Lung (tissue), 12 donors: ENCODE results near the gene CFAP157. TPM values are rescaled to one million over a fixed set of nuclear protein-coding genes. Genes with fewer than 3 reads are reported as not detected.

Source experiments
- ATAC-seq: fragments of 200-7000 bp; cut with Tn5 transposase; one replicate; pipeline ENCODE4 v1.9.1; 2020; ENCODE audit warnings: moderate number of reproducible peaks; ENCODE audit not compliant: insufficient read depth, low FRiP score
- DNase-seq, 3 donors: peaks; one replicate each; pipeline ENCODE4 v3.0.0-alpha.2; 2013 to 2017
- H3K27ac ChIP-seq, 2 donors: one replicate each; pipeline ENCODE4 v1.5.1; 2013; ENCODE audit warnings: mild to moderate bottlenecking in 2 of 2, moderate library complexity in 2 of 2, control low read depth in 1 of 2, inconsistent platforms in 1 of 2, low read depth in 1 of 2, low read length in 1 of 2
- H3K27me3 ChIP-seq, 3 donors: one replicate each; pipeline ENCODE4 v1.5.1; 2013; ENCODE audit warnings: low read length in 2 of 3; ENCODE audit not compliant: control insufficient read depth in 3 of 3, insufficient read depth in 3 of 3
- H3K36me3 ChIP-seq, 4 donors: one replicate each; pipeline ENCODE4 v1.5.1; 2013; ENCODE audit warnings: low read length in 4 of 4, mild to moderate bottlenecking in 1 of 4, moderate library complexity in 1 of 4; ENCODE audit not compliant: control insufficient read depth in 4 of 4, insufficient read depth in 4 of 4
- H3K4me1 ChIP-seq, 5 donors: one replicate each; pipeline ENCODE4 v1.5.1; 2013; ENCODE audit warnings: low read length in 5 of 5, mild to moderate bottlenecking in 2 of 5, moderate library complexity in 1 of 5; ENCODE audit not compliant: control insufficient read depth in 5 of 5, insufficient read depth in 5 of 5
- H3K4me3 ChIP-seq: one replicate; pipeline ENCODE4 v1.5.1; 2013; ENCODE audit warnings: mild to moderate bottlenecking, control low read depth, moderate library complexity
- H3K9ac ChIP-seq, 2 donors: one replicate each; pipeline ENCODE4 v1.5.1; 2013; ENCODE audit warnings: low read length in 2 of 2, control low read depth in 1 of 2; ENCODE audit not compliant: insufficient read depth in 1 of 2
- H3K9me3 ChIP-seq, 4 donors: one replicate each; pipeline ENCODE4 v1.5.1; 2013; ENCODE audit warnings: low read length in 3 of 4, mild to moderate bottlenecking in 1 of 4, moderate library complexity in 1 of 4; ENCODE audit not compliant: control insufficient read depth in 4 of 4, insufficient read depth in 3 of 4
- WGBS, 2 donors: extraction: QIAGEN DNeasy Blood & Tissue Kit; methylation state at CpG; one replicate each; pipeline ENCODE4 v1.1.7; 2013; 5-methylcytosine and 5-hydroxymethylcytosine counted together
- polyA plus RNA-seq, 2 donors: library from polyadenylated mRNA; stranded (reverse); fragments of 200-250 nt; gene quantifications; one replicate each; pipeline ENCODE4 v1.2.1, GENCODE V29; 2013
- total RNA-seq, 2 donors: library from RNA; depleted of rRNA in 1 of 2; stranded (reverse); fragments of >200 nt in 1 of 2; gene quantifications; one replicate each; pipeline ENCODE4 v1.2.1, GENCODE V29; 2014 to 2021
- TF ChIP-seq, protein P1 (sequence below): IDR thresholded peaks from 2 replicates; pipeline ENCODE4 v1.5.1; 2012; ENCODE audit warnings: mild to moderate bottlenecking; ENCODE audit errors: control extremely low read depth, extremely low read depth
- donor health status: control.
- donor health status: control.
- donor health status: Bipolar disorder and iron deficiency.
- donor health status: healthy.
- donor health status: DM: yes; HTN: yes; CAD: no.

Gene CFAP157
- total and polyA plus RNA-seq, 4 donors: 14.6 to 40.6 (median 16.1) TPM

DNA sequence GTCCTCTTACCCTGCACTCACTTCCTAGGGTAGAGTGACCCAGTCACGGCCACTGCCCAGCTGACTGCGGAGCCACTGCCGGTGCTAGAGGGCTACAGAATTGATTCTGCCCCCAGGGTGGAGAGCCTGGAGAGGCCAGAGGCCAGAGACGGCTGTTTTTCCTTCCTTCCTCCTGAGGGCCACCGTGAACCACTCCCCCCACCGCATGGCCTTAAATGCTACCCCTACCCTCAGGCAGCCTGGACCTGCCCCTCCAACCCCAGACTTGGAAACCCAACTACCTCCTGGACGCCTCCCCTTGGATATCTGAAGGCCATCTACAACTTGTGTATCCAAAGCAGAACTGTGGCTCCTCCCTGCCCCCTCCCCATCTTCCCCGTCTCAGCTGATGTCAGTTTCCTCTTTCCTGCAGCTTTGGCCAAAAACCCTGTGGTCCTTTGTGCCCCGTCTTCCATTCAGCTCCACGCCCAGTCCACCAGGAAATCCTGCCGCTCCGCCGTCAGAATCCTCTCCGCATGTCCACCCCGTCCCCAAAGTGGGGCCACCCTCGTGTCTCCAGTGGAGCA, 55.4 kb downstream of the CFAP157 start:
- H3K4me1 ChIP-seq: peaks cover 0 to 13% (median 0%) of the 10 kb centered on the region in 5 donors
- TF ChIP-seq, protein P1, sequence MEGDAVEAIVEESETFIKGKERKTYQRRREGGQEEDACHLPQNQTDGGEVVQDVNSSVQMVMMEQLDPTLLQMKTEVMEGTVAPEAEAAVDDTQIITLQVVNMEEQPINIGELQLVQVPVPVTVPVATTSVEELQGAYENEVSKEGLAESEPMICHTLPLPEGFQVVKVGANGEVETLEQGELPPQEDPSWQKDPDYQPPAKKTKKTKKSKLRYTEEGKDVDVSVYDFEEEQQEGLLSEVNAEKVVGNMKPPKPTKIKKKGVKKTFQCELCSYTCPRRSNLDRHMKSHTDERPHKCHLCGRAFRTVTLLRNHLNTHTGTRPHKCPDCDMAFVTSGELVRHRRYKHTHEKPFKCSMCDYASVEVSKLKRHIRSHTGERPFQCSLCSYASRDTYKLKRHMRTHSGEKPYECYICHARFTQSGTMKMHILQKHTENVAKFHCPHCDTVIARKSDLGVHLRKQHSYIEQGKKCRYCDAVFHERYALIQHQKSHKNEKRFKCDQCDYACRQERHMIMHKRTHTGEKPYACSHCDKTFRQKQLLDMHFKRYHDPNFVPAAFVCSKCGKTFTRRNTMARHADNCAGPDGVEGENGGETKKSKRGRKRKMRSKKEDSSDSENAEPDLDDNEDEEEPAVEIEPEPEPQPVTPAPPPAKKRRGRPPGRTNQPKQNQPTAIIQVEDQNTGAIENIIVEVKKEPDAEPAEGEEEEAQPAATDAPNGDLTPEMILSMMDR: no peak
- peak in 2 of 3 donors; percentile 35 to 66 for DNase-seq
- no peak overlapping the region for H3K4me3 ChIP-seq
- H3K9me3 ChIP-seq: no peaks in the 10 kb centered on the region
- H3K36me3 ChIP-seq: peaks cover 0 to 12% (median 0%) of the 10 kb centered on the region in 4 donors
- ATAC-seq: peak; percentile 35
- 13 to 30% methylated on average over 16 of the region's 16 CpGs for WGBS, 2 donors
- H3K27me3 ChIP-seq: no peaks in the 10 kb centered on the region
- H3K27ac ChIP-seq: peak overlapping the region; percentile 78 to 93
- no peak overlapping the region for H3K9ac ChIP-seq

DNA sequence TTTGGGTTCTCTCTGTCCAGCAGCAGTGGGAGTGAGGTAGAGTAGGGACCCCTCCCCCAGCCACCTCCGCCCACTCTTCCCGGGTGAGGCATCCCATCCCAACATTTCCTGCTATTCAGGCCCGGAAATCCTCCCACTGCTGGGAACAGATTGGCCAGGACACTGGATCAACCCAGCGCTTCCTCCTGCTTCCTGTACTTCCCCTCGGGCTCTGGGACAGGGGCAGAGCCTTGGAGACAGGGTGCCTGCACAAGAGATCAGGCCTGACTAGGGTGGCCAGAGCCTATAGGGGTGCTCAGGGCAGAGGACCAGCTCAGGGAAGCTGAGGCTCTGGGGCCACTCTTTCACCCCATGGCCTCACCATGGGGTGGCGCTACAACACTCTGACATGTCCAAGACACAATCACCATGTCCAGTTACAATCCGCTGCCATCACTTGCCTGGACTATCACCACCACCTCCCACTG, 57.2 kb downstream of the CFAP157 start:
- Histone ChIP-seq H3K4me1 (peaks cover 0 to 19% (median 8%) of the 10 kb centered on the region in 5 donors), H3K36me3 (peaks cover 0 to 9% (median 0%) of the 10 kb centered on the region in 4 donors), H3K9ac (no peak overlapping the region), H3K4me3 (no peak overlapping the region), H3K27me3 (no peaks in the 10 kb centered on the region), H3K9me3 (no peaks in the 10 kb centered on the region), H3K27ac (peak overlapping the region; percentile 72 to 89)
- TF ChIP-seq, protein P1: peak; percentile 13
- 46 to 70% methylated on average over 7 of the region's 7 CpGs for WGBS, 2 donors
- ATAC-seq (peak; percentile 76), DNase-seq (peak; percentile 26 to 56 (median 37))

DNA sequence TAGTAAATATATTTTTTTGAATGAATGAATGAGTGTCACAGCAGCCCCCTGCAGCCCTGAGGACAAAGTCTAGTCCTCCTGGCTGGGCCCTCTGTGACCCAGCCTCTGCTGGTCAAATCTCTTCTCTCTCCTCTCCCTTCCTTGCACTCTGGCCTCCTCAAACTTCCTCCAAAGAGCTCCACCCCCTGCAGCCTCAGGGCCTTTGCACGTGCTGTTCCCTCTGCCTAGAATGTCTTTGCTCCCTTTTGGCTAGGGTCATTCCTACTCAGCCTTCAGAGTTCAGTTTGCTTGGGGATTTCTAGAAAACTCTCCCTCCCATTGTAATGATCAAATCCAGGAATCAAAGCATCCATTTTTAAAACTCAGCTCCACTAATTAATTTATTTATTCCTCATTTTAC, 58.6 kb downstream of the CFAP157 start:
- Histone ChIP-seq H3K4me3 (no peak overlapping the region), H3K9me3 (no peaks in the 10 kb centered on the region), H3K4me1 (peaks cover 0 to 17% (median 12%) of the 10 kb centered on the region in 5 donors), H3K27me3 (no peaks in the 10 kb centered on the region), H3K27ac (peak overlapping the region; percentile 13 to 61), H3K36me3 (peaks cover 0 to 9% (median 0%) of the 10 kb centered on the region in 4 donors), H3K9ac (no peak overlapping the region)
- no peak for DNase-seq
- TF ChIP-seq, protein P1: no peak
- WGBS, 2 donors: 64 to 67% methylated on average over 1 of the region's 1 CpG
- ATAC-seq: no peak

Other genes starting within 250 kb of the CFAP157 start
- 10 to 100 TPM; 61.5 to 65.8 TPM for gene STXBP1, start 94.7 kb upstream of the CFAP157 start, total RNA-seq
- gene STXBP1, start 94.7 kb upstream of the CFAP157 start, polyA plus RNA-seq: 10 to 100 TPM; 19.2 to 32.0 TPM
- gene PTRH1, start 8.7 kb downstream of the CFAP157 start, total RNA-seq: 10 to 100 TPM in 1 of 2 donors, 1 to 10 TPM in 1; 8.6 to 28.2 TPM
- gene PTRH1, start 8.7 kb downstream of the CFAP157 start, polyA plus RNA-seq: 10 to 100 TPM; 21.2 to 41.7 TPM
- gene TTC16, start 9.1 kb downstream of the CFAP157 start, total RNA-seq: 1 to 10 TPM; 4.0 to 5.6 TPM
- gene TTC16, start 9.1 kb downstream of the CFAP157 start, polyA plus RNA-seq: 1 to 10 TPM; 1.5 TPM
- 10 to 100 TPM in 1 of 2 donors, 1 to 10 TPM in 1; 8.8 to 19.8 TPM for gene TOR2A, start 28.3 kb downstream of the CFAP157 start, total RNA-seq
- 10 to 100 TPM; 14.0 to 30.8 TPM for gene TOR2A, start 28.3 kb downstream of the CFAP157 start, polyA plus RNA-seq
- 10 to 100 TPM; 34.5 to 51.5 TPM for gene SH2D3C, start 71.7 kb downstream of the CFAP157 start, total RNA-seq
- gene SH2D3C, start 71.7 kb downstream of the CFAP157 start, polyA plus RNA-seq: 10 to 100 TPM; 41.0 to 43.0 TPM
- gene CDK9, start 79.0 kb downstream of the CFAP157 start, total RNA-seq: 10 to 100 TPM; 54.9 to 97.9 TPM
- 10 to 100 TPM; 53.9 to 55.9 TPM for gene CDK9, start 79.0 kb downstream of the CFAP157 start, polyA plus RNA-seq
- 100 to 1,000 TPM in 1 of 2 donors, 10 to 100 TPM in 1; 42.5 to 115 TPM for gene FPGS, start 95.9 kb downstream of the CFAP157 start, total RNA-seq
- gene FPGS, start 95.9 kb downstream of the CFAP157 start, polyA plus RNA-seq: 10 to 100 TPM; 89.6 to 97.6 TPM
- 100 to 1,000 TPM in 1 of 2 donors, 10 to 100 TPM in 1; 41.1 to 182 TPM for gene ENG, start 147.7 kb downstream of the CFAP157 start, total RNA-seq
- 100 to 1,000 TPM in 1 of 2 donors, 10 to 100 TPM in 1; 80.7 to 317 TPM for gene ENG, start 147.7 kb downstream of the CFAP157 start, polyA plus RNA-seq
- 100 to 1,000 TPM in 1 of 2 donors, 10 to 100 TPM in 1; 72.3 to 154 TPM for gene AK1, start 170.7 kb downstream of the CFAP157 start, total RNA-seq
- gene AK1, start 170.7 kb downstream of the CFAP157 start, polyA plus RNA-seq: 100 to 1,000 TPM in 1 of 2 donors, 10 to 100 TPM in 1; 63.8 to 386 TPM
- 10 to 100 TPM; 28.3 to 51.9 TPM for gene ST6GALNAC6, start 192.6 kb downstream of the CFAP157 start, total RNA-seq
- 10 to 100 TPM; 45.3 to 59.8 TPM for gene ST6GALNAC6, start 192.6 kb downstream of the CFAP157 start, polyA plus RNA-seq
- gene ST6GALNAC4, start 210.1 kb downstream of the CFAP157 start, total RNA-seq: 10 to 100 TPM; 42.7 to 96.2 TPM
- 10 to 100 TPM; 24.6 to 67.3 TPM for gene ST6GALNAC4, start 210.1 kb downstream of the CFAP157 start, polyA plus RNA-seq
- gene PIP5KL1, start 223.8 kb downstream of the CFAP157 start, total RNA-seq: 1 to 10 TPM; 4.9 to 9.0 TPM
- gene PIP5KL1, start 223.8 kb downstream of the CFAP157 start, polyA plus RNA-seq: 1 to 10 TPM; 2.0 to 4.9 TPM
- gene DPM2, start 230.9 kb downstream of the CFAP157 start, total RNA-seq: 10 to 100 TPM; 20.5 to 51.3 TPM
- 10 to 100 TPM; 50.8 to 51.1 TPM for gene DPM2, start 230.9 kb downstream of the CFAP157 start, polyA plus RNA-seq